GM12801 (cell line): ENCODE measurements around the gene SLC22A12.

Source experiments
- CTCF ChIP-seq: IDR thresholded peaks from one replicate; pipeline ENCODE4 v1.5.1; 2011; ENCODE audit warnings: control low read depth; ENCODE audit not compliant: insufficient read length; ENCODE audit errors: extremely low read depth

Gene SLC22A12

GRCh38 chr11:64590763-64591221 lies at the start of gene SLC22A12:
Gene SLC22A12 (plus strand): TSS chr11:64591220. CDS start chr11:64591557, 337 bp downstream.
- no peak for TF ChIP-seq CTCF

GRCh38 chr11:64542172-64543125 lies 48.6 kb upstream of the SLC22A12 start:
- TF ChIP-seq CTCF: no peak

- no peak for TF ChIP-seq CTCF
These were observed 47.2 kb upstream of the SLC22A12 start for GRCh38 chr11:64543818-64544217.

- TF ChIP-seq CTCF: no peak
These were observed 46.3 kb upstream of the SLC22A12 start for GRCh38 chr11:64544616-64545296.

GRCh38 chr11:64545619-64546018 lies 45.4 kb upstream of the SLC22A12 start:
- no peak for TF ChIP-seq CTCF

GRCh38 chr11:64546176-64546575 lies 44.8 kb upstream of the SLC22A12 start:
- TF ChIP-seq CTCF: no peak

GRCh38 chr11:64546600-64546999 lies 44.4 kb upstream of the SLC22A12 start:
- no peak for TF ChIP-seq CTCF
